Right forelimb (tissue), 1 donor: ENCODE results near the gene RNF144A.

Experiments used
- DNase-seq: peaks from one replicate; pipeline ENCODE4 v3.0.0-alpha.2; 2018

The RNF144A gene

DNA sequence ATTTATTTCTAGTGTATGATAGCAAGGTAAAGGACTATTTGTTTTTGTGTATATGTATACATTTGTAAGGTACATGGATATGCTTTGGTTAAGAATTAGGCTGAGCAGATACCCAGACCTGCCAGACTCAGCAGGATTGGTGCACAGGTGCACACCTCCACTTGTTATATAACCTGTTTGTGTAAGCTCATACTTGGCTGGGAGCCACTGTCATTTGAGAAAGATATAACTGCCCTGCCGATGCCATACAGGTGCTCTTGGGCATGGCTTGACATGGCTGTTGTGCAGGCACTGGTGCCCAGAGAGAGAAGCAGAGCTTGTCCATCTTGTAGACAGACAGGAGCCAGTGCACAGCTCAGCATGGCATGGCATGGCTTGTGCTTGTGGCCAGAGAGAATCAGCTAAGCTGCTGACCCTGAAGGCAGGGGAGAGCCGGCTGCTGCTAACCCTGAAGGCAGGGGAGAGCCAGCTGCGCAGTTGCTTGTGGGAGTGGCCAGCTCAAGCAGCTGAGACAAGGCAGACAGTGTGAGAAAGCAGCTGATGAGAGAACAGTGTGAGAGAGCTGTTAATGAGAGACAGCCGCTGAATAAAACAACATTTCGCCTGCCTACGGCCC is 136.5 kb downstream of the RNF144A start:
- DNase-seq, result no peak

DNA sequence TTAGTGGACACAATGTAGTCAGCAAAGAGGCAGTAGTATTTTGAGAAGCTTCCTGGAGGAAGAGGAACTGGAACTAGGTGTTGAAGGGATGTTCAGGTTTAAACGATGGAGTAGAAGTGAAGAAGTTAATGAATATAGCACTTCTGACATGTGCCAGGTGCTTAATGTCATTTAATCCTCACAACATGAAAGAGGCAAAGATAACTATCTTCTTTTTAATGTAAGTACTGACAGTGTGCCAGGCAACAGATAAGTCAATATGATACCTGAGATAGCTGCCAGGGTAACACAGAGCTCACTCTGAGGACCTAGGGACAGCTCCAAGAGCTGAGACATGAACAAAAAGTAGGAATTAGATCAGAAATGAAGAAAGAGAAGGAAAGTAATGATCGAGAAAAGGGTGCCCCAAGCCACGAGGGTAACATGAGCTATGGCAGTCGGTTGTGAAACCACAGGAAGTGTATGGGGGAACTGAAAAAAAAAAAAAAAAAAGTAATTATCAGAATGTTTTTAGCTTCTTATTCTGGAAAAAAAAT is 140.7 kb downstream of the RNF144A start:
- DNase-seq, result no peak

DNA sequence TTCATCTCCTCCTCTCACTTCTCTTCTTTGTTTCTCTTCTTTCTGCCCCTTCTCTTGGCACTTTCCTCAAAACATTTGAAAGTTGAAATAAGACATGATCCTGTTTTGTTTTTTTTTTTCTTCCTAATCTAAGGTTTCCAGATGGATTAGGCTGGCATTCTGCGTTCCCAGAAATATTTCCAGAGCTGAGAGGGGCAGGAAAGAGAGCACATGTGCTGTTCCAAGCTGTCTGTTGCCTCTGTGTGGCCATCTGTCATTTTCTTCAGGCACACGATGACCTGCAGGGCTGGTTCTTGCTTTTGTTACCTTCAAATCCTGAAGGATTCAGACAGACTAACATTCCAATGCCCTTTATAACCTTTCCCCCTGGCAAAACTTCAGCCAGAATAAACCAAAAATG is 142.9 kb downstream of the RNF144A start:
- DNase-seq, result no peak

DNA sequence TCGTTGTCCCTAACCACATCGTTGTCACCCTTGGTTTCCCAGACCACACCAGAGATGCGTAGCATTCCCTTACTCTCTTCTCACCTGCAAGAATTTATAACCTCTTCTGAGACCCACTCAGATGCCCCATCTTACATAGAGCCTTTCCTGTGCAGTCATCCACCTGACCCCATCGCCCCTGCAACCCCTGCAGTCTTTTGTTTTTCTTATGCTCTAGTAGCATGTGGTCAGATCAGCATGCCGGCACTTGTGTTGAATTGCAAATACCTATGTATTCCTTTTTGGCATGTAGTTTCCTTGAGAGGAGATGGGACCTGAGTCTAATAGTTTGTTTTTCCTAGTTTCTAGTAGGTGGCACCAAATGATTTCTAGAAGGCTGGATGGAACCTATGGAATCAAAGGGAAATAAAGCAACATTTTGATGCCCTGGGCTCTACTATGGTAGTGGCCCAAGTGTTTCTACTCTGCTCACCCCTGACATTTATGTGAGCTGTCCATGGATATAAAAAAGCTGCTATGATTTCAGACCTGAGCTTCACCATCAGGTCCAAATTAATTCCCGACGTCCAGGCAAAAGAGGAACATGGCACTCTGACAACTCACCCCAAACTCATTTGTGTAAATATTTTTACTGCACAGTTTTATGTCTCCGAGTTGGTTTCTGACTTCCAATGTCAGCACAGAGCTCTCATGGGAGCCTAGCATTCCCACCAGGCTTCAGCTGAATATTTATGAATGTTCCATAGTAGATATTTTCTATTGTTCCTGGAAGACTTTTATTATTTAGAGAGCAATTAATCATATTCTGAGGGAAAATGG is 143.6 kb downstream of the RNF144A start:
- no peak for DNase-seq

DNA sequence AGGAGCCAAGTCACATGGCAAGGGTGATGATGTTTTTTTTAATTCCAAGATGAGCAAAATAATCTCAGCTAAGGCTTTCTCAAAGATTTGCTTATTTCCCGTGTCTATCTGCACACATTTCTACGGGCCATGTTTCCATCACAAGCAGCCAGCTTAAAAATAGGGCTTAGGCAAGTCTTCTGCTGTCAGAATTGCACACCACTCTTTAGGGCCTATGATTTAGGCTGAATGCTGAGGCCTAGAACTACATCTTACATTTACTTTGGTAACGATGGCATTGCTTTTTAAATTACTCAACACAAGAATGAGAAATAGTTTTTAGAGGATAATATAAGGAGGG is 144.2 kb downstream of the RNF144A start:
- DNase-seq, result no peak

DNA sequence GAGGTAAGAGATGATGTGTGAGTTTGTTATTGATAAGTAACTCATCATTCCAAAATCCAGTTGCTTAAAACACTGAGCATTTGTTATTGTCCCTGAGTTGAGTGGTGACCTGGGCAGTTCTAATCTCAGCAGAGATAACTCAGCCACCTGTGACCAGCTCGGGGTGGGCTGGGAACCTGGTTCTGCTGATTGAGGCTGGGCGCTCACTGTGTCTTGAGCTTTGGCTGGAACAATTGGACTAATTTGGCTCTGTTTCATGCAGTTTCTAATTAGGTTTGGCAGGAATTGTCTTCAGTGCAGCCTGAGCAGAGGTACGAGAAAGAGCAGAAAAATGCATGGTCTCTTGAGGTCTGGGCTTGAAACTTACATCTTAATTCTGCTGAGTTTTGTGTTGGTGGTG is 144.7 kb downstream of the RNF144A start:
- no peak for DNase-seq

DNA sequence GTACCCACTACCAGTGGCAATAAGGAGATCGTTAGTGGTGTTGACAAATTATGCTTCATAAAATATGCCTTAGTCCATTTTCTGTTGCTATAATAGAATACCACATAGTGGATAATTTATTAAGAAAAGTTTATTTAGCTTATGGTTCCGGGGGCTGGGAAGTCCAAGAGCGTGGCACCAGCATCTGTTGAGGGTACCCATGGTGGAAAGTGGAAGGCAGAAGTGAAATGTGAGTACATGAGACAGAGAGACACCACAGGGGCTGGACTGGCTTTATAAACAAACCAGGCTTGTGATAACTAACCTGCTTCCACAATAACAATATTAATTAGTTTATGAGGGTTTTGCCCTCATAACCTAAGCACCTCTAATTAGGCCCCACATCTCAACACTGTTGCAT is 146.6 kb downstream of the RNF144A start:
- DNase-seq, result no peak

DNA sequence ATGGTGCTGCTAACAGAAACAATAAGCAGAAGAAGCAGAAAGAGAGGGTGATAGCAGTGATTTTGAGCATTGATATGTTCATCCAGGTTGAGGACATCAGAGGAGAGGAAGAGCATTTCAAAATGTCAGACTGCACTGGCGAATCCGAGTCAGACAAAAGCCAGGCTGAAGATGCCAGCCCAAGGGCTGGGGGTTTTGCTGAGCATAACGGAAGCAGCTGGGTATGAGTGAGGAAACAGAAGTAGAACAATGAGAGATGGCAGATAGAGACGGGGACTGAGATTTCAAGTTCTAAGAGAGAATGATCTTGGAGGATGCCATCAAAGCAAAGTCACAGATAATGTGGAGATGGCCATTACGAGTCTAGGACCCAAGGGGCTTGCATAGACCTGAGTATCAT is 151.2 kb downstream of the RNF144A start:
- DNase-seq, result no peak

GRCh38 chr2:7070483-7070882 is 153.3 kb downstream of the RNF144A start:
- no peak for DNase-seq

DNA sequence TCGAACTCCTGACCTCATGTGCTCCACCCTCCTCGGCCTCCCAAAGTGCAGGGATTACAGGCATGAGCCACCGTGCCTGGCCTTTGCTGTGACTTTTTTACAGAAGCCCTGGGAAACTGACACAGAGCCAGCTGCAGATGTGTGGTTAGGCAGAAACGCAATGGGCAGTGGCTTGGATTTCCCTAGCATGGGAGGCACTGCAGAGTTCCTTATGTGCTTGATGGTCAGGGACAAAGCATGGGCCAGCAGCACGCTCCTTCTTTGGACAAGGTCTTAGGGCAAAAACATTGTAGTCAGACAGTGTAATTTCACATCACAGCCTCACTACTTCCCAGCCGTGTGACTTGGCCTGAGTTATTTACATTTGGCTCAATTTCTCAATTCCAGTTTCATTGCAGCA is 153.9 kb downstream of the RNF144A start:
- no peak for DNase-seq

GRCh38 chr2:7071916-7072556 is 154.8 kb downstream of the RNF144A start:
- no peak for DNase-seq

GRCh38 chr2:7073901-7074300 is 156.7 kb downstream of the RNF144A start:
- DNase-seq, result no peak

- no peak for DNase-seq
Observed at GRCh38 chr2:7075834-7076233, 158.6 kb downstream of the RNF144A start.

DNA sequence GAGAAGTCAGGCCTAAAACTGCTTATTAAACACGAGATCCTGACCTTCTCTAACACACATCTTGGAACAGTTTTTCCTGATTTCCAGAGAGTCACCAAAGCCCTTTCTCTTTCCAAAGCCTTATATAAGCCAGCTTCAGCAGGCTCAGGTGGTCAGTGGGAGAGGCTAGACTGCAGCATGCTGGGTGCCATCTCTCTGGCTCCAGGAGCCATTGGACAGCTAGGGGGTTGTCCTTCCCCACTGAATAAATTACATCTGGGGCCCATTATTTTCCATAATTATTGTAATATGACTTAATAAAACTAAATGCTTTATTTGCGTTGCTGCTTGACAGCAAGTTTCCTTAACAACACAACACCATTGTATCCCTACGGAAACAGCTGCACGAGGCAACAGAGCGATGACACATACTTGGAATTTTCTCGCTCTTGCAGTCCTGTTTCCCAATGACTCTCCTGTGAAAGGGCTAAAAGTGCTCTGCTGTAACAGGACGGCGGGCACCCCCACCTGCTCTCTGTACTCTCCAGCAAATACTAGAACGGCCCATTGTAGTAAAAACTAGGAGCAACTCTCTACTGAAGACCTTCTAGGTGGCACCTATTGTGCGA is 160.6 kb downstream of the RNF144A start:
- no peak for DNase-seq

GRCh38 chr2:7083580-7084509 is 166.6 kb downstream of the RNF144A start:
- DNase-seq, result no peak

GRCh38 chr2:7084601-7085000 is 167.4 kb downstream of the RNF144A start:
- no peak for DNase-seq

- no peak for DNase-seq
Observed at GRCh38 chr2:7089284-7089683, 172.1 kb downstream of the RNF144A start.

GRCh38 chr2:7089898-7090510 is 172.8 kb downstream of the RNF144A start:
- no peak for DNase-seq

DNA sequence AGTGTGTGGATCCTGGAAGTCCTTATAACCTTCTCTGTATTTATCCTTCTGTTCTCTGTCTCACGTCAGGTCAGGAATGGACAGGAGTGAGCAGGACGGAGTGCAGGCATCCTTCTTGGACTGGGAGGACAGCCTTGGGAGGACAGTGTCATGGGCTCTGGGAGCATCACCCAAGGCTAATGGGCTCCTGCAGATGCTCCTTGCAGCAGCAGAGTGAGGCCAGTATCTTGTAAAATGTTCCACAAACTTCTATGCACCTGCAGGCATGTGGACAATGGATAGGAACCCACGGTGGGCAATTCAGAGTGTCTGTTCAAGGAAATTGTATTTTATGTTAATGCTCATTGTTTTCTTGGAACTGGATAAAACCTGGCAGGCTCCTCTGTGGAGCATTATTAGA is 176.2 kb downstream of the RNF144A start:
- no peak for DNase-seq
